ENCODE measurements around the gene BIVM. TPM values are rescaled to one million over a fixed set of nuclear protein-coding genes. Genes with fewer than 3 reads are reported as not detected.

BIVM gene
- polyA plus RNA-seq, 1 of the 3 experiments (the other 2 are of a cell fraction): 8.8 TPM

DNA sequence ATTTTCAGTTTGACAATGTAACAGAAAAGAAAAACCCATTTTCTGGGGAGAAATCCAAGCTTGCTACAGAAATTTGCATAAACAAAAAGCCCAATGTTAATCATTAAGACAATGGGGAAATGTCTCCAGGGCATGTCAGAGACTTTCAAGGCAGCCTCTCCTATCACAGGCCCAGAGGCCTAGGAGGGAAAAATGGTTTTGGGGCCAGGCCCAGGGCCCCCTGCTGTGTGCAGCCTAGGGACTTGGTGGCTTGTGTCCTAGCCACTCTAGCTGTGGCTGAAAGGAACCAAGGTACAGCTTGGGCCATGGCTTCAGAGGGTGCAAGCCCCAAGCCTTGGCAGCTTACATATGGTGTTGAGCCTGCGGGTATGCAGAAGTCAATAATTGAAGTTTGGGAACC lies 17.3 kb upstream of the BIVM start:
- POLR2A ChIA-PET: interaction anchor here (0.6 kb wide), 1 partner anchor 15 kb away, joined by 3 read pairs; no protein-coding TSS in a partner anchor
- Histone ChIP-seq H3K27me3 (ENCODE audit: insufficient read depth) (no peaks in the 10 kb centered on the region), H3K4me3 (ENCODE audit: low read depth in 2 of 2, low read length in 1 of 2) (no peak overlapping the region)

DNA sequence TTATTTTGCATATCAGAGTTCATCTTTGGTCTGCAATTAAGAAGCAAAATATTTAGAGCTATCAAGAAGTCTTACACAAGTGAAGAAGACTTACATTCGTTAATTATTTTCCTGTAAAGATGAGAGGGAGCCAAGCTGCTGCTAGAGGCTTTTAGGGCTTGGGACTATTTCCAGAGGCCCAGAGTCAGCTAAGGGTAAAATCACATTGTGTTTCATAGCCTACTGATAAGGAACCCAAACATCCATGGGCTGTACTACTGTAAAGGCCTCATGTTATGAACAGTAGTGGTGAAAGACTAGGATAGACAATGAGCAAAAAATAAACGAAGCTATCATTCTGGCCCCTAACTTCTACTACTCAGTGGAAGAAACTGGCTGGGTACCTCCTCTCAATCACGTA lies 14.4 kb upstream of the BIVM start:
- Histone ChIP-seq H3K4me2 (no peak overlapping the region), H3K9me2 (no peaks in the 10 kb centered on the region), H3K27me3 (ENCODE audit: insufficient read depth) (no peaks in the 10 kb centered on the region), H3K79me2 (ENCODE audit: insufficient read depth) (no peaks in the 10 kb centered on the region), H3K4me3 (ENCODE audit: low read depth in 2 of 2, low read length in 1 of 2) (no peak overlapping the region), H2AFZ (ENCODE audit: low read depth) (no peak overlapping the region), H3K9me3 (no peaks in the 10 kb centered on the region), H3K4me1 (ENCODE audit: control insufficient read depth in 1 of 2, insufficient read depth in 2 of 2, low read depth in 1 of 2, low read length in 1 of 2) (no peaks in the 10 kb centered on the region), H3K36me3 (replicated peaks in 1 of 2; ENCODE audit: control insufficient read depth in 1 of 2, insufficient read depth in 2 of 2, low read length in 1 of 2) (peaks cover 14 to 35% of the 10 kb centered on the region in 2 experiments), H4K20me1 (ENCODE audit: insufficient read depth) (no peaks in the 10 kb centered on the region), H3K9ac (no peak overlapping the region), H3K27ac (ENCODE audit: low read depth in 2 of 2, low read length in 1 of 2) (no peak overlapping the region), H3F3A (replicated peaks; ENCODE audit: insufficient read depth) (no peaks in the 10 kb centered on the region)
- no peak for TF ChIP-seq RCOR1 (IDR thresholded peaks at IDR 0.05; ENCODE audit: low read length)
- TF ChIP-seq FOSL2 (IDR thresholded peaks at IDR 0.05; ENCODE audit: borderline replicate concordance, low read depth): no peak
- TF ChIP-seq FOXM1 (IDR thresholded peaks at IDR 0.05; ENCODE audit: low read depth): no peak
- no peak for TF ChIP-seq NFIC (IDR thresholded peaks at IDR 0.05; ENCODE audit: borderline replicate concordance)
- TF ChIP-seq GATA2 (CRISPR knock-in tag; IDR thresholded peaks at IDR 0.05): no peak
- TF ChIP-seq, protein P1, sequence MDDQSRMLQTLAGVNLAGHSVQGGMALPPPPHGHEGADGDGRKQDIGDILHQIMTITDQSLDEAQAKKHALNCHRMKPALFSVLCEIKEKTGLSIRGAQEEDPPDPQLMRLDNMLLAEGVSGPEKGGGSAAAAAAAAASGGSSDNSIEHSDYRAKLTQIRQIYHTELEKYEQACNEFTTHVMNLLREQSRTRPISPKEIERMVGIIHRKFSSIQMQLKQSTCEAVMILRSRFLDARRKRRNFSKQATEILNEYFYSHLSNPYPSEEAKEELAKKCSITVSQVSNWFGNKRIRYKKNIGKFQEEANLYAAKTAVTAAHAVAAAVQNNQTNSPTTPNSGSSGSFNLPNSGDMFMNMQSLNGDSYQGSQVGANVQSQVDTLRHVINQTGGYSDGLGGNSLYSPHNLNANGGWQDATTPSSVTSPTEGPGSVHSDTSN (IDR thresholded peaks at IDR 0.05): no peak
- TF ChIP-seq, protein P2, sequence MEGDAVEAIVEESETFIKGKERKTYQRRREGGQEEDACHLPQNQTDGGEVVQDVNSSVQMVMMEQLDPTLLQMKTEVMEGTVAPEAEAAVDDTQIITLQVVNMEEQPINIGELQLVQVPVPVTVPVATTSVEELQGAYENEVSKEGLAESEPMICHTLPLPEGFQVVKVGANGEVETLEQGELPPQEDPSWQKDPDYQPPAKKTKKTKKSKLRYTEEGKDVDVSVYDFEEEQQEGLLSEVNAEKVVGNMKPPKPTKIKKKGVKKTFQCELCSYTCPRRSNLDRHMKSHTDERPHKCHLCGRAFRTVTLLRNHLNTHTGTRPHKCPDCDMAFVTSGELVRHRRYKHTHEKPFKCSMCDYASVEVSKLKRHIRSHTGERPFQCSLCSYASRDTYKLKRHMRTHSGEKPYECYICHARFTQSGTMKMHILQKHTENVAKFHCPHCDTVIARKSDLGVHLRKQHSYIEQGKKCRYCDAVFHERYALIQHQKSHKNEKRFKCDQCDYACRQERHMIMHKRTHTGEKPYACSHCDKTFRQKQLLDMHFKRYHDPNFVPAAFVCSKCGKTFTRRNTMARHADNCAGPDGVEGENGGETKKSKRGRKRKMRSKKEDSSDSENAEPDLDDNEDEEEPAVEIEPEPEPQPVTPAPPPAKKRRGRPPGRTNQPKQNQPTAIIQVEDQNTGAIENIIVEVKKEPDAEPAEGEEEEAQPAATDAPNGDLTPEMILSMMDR (IDR thresholded peaks at IDR 0.05): no peak
- TF ChIP-seq, protein P3, sequence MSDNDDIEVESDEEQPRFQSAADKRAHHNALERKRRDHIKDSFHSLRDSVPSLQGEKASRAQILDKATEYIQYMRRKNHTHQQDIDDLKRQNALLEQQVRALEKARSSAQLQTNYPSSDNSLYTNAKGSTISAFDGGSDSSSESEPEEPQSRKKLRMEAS (IDR thresholded peaks at IDR 0.05; ENCODE audit: low read depth): no peak
- WGBS (ENCODE audit: low lambda C conversion rate): 82% methylated on average over 3 of the region's 3 CpGs
- ChIA-PET POLR2A (interaction anchor here (0.6 kb wide), 1 partner anchor 14 kb away, joined by 3 read pairs; no protein-coding TSS in a partner anchor), CTCF (interaction anchor here (1.1 to 2.0 kb wide), 3 partner anchors 16 to 390 kb away, joined by 3 to 11 read pairs (median 4); no protein-coding TSS in a partner anchor)
- no peak for DNase-seq

More for the DNA sequence above, 17.3 kb upstream of the BIVM start:
- WGBS (ENCODE audit: low lambda C conversion rate): no CpG with 5 or more reads among the region's 1 CpG
- H2AFZ ChIP-seq (ENCODE audit: low read depth): no peak overlapping the region
- no peak overlapping the region for H3K4me2 ChIP-seq
- no peaks in the 10 kb centered on the region for H3K79me2 ChIP-seq (ENCODE audit: insufficient read depth)
- CTCF ChIA-PET: no interaction called here
- peaks cover 0 to 17% of the 10 kb centered on the region in 2 experiments for H3K36me3 ChIP-seq (replicated peaks in 1 of 2; ENCODE audit: control insufficient read depth in 1 of 2, insufficient read depth in 2 of 2, low read length in 1 of 2)
- H3F3A ChIP-seq (replicated peaks; ENCODE audit: insufficient read depth): no peaks in the 10 kb centered on the region
- no peak overlapping the region for H3K9ac ChIP-seq
- no peaks in the 10 kb centered on the region for H4K20me1 ChIP-seq (ENCODE audit: insufficient read depth)
- H3K9me3 ChIP-seq: no peaks in the 10 kb centered on the region
- TF ChIP-seq, protein P1 (IDR thresholded peaks at IDR 0.05): no peak
- TF ChIP-seq NFIC (IDR thresholded peaks at IDR 0.05; ENCODE audit: borderline replicate concordance) (no peak), RFX5 (IDR thresholded peaks at IDR 0.05; ENCODE audit: low read length) (no peak), EP300 (IDR thresholded peaks at IDR 0.05; ENCODE audit: borderline replicate concordance in 1 of 2, low read depth in 1 of 2, low read length in 1 of 2) (no peak), GATA2 (CRISPR knock-in tag; IDR thresholded peaks at IDR 0.05) (no peak)
- TF ChIP-seq, protein P4, sequence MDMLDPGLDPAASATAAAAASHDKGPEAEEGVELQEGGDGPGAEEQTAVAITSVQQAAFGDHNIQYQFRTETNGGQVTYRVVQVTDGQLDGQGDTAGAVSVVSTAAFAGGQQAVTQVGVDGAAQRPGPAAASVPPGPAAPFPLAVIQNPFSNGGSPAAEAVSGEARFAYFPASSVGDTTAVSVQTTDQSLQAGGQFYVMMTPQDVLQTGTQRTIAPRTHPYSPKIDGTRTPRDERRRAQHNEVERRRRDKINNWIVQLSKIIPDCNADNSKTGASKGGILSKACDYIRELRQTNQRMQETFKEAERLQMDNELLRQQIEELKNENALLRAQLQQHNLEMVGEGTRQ (IDR thresholded peaks at IDR 0.05; ENCODE audit: borderline replicate concordance, low read depth, low read length): no peak
- TF ChIP-seq, protein P2 (IDR thresholded peaks at IDR 0.05): no peak
- no peak overlapping the region for H3K27ac ChIP-seq (ENCODE audit: low read depth in 2 of 2, low read length in 1 of 2)
- no peaks in the 10 kb centered on the region for H3K9me2 ChIP-seq
- H3K4me1 ChIP-seq (ENCODE audit: control insufficient read depth in 1 of 2, insufficient read depth in 2 of 2, low read depth in 1 of 2, low read length in 1 of 2): no peaks in the 10 kb centered on the region
- no peak for DNase-seq

Measured in SK-N-SH (cell line).